ENCODE data around the gene RTN4RL2. TPM values are rescaled to one million over a fixed set of nuclear protein-coding genes. Genes with fewer than 3 reads are reported as not detected.

Gene RTN4RL2
- total and polyA plus RNA-seq, 4 donors = 0.20 to 4.3 (median 1.1) TPM; not detected in 1

DNA sequence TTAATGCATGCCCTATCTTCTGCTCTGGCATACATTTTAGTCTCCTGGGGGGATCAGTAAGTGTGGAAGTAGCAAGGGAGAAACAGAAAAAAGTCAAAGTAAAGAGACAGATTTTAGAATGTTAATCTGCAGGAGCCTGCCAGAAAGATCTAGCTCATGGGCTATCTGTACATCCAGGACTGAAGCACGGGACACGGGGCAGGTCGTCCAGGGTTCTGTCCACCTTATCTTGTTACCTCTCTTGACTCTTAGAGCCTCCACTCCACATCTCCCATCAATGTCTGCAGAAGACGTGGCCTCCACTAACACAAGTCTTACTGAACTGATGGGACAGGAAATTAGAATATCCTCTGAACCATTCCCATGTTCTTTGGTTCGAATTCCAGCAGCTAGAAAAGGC is 31.7 kb upstream of the RTN4RL2 start:
- WGBS, 2 donors = 93 to 95% methylated on average over 5 of the region's 5 CpGs
- Histone ChIP-seq H3K4me1 (ENCODE audit: control insufficient read depth in 1 of 2, insufficient read depth in 2 of 2, low read length in 2 of 2) (peaks cover 0 to 14% of the 10 kb centered on the region in 2 donors), H3K27ac (ENCODE audit: low read depth in 1 of 2, low read length in 2 of 2) (no peak overlapping the region), H3K36me3 (ENCODE audit: control insufficient read depth in 1 of 2, insufficient read depth in 2 of 2, low read length in 1 of 2) (no peaks in the 10 kb centered on the region), H3K27me3 (ENCODE audit: control insufficient read depth in 1 of 2, insufficient read depth in 2 of 2, low read length in 1 of 2) (no peaks in the 10 kb centered on the region), H3K4me3 (ENCODE audit: low read length in 2 of 2) (no peak overlapping the region), H3K9me3 (ENCODE audit: control insufficient read depth, low read length) (no peaks in the 10 kb centered on the region)
- ATAC-seq (ENCODE audit: low FRiP score) = no peak
- no peak for DNase-seq
- intact Hi-C loops (cut with DNase I) = loop anchor here in 1 of 2 donors (5.0 kb wide), 1 partner anchor 96 kb away; no protein-coding TSS in a partner anchor

DNA sequence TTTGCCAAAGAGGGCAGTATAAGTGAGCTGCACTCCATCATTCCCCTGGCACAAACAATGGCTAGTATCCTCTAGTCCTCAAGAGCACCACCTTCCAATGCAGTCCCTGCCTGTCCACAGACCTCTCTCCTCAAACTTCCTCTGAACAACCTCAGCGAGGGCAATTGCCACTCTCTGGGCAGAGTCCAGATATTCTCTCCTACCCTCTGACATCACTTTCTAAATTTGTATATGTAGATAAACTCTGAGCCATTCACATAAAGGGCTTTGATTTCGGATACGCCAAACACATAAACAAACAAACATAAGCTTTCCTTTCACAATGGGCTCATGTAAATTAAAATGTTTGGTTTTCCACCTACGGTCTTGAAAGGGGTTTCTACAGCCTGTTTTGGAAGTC is 30.4 kb upstream of the RTN4RL2 start:
- H3K27me3 ChIP-seq (ENCODE audit: control insufficient read depth in 1 of 2, insufficient read depth in 2 of 2, low read length in 1 of 2) = no peaks in the 10 kb centered on the region
- intact Hi-C loops (cut with DNase I) = loop anchor here in 1 of 2 donors (5.0 kb wide), 1 partner anchor 98 kb away; no protein-coding TSS in a partner anchor
- WGBS, 2 donors = 37 to 48% methylated on average over 4 of the region's 4 CpGs

DNA sequence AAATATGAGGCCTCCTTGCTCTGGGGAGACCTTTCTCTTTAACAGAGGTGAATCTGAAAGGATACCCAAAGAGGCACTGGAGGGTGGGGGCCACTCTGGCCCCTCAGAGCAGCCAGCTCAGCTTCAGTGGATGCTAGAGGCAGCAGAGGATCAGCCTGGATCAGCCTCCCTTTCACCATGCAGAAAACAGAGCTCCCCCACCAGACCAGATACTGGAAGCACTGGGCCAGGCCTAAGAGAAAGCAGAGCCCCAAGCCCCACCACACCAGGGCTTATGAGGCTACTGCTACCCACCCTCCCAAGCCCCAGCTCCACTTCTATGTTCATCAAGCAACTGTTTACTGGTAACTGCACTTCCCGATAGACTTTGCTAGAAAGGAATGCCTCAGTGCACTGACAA is 29.4 kb upstream of the RTN4RL2 start:
- intact Hi-C loops (cut with DNase I) = no loop called here
- 91 to 95% methylated on average over 1 of the region's 1 CpG for WGBS, 2 donors
- Histone ChIP-seq H3K27ac (ENCODE audit: low read depth in 1 of 2, low read length in 2 of 2) (no peak overlapping the region), H3K36me3 (ENCODE audit: control insufficient read depth in 1 of 2, insufficient read depth in 2 of 2, low read length in 1 of 2) (no peaks in the 10 kb centered on the region), H3K4me1 (ENCODE audit: control insufficient read depth in 1 of 2, insufficient read depth in 2 of 2, low read length in 2 of 2) (peaks cover 0 to 3% of the 10 kb centered on the region in 2 donors), H3K4me3 (ENCODE audit: low read length in 2 of 2) (no peak overlapping the region), H3K9me3 (ENCODE audit: control insufficient read depth, low read length) (no peaks in the 10 kb centered on the region), H3K27me3 (ENCODE audit: control insufficient read depth in 1 of 2, insufficient read depth in 2 of 2, low read length in 1 of 2) (no peaks in the 10 kb centered on the region)
- ATAC-seq (ENCODE audit: low FRiP score) = no peak
- DNase-seq = no peak

More for the DNA sequence above, 30.4 kb upstream of the RTN4RL2 start:
- Histone ChIP-seq H3K27ac (ENCODE audit: low read depth in 1 of 2, low read length in 2 of 2) (no peak overlapping the region), H3K9me3 (ENCODE audit: control insufficient read depth, low read length) (no peaks in the 10 kb centered on the region), H3K4me3 (ENCODE audit: low read length in 2 of 2) (no peak overlapping the region), H3K4me1 (ENCODE audit: control insufficient read depth in 1 of 2, insufficient read depth in 2 of 2, low read length in 2 of 2) (peaks cover 0 to 11% of the 10 kb centered on the region in 2 donors), H3K36me3 (ENCODE audit: control insufficient read depth in 1 of 2, insufficient read depth in 2 of 2, low read length in 1 of 2) (no peaks in the 10 kb centered on the region)
- no peak for DNase-seq
- ATAC-seq (ENCODE audit: low FRiP score) = no peak

DNA sequence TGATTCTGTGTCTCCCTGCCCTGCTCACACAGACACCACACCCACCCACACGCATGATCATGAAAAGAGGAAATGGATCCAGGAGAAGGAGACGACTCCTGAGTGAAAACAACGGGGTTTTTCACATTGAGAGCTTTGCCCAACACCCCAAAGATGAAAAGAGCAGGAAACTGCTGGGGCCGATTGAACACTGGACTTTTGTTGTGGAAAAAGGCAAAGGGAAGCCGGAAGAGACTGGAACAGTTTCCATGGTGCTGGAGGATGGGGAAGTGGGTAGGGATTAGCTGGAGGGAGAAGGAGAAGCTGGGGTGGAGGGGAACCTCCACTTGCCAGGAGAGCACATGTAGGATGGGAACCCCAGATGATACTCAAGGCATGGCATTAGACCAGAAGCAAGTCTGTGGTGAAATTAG is 28.2 kb upstream of the RTN4RL2 start:
- intact Hi-C loops (cut with DNase I) = no loop called here
- H3K27me3 ChIP-seq (ENCODE audit: control insufficient read depth in 1 of 2, insufficient read depth in 2 of 2, low read length in 1 of 2) = no peaks in the 10 kb centered on the region
- DNase-seq (peak in 1 of 2 donors; percentile 51), ATAC-seq (ENCODE audit: low FRiP score) (no peak)
- no peak overlapping the region for H3K27ac ChIP-seq (ENCODE audit: low read depth in 1 of 2, low read length in 2 of 2)
- H3K36me3 ChIP-seq (ENCODE audit: control insufficient read depth in 1 of 2, insufficient read depth in 2 of 2, low read length in 1 of 2) = no peaks in the 10 kb centered on the region
- no peaks in the 10 kb centered on the region for H3K4me1 ChIP-seq (ENCODE audit: control insufficient read depth in 1 of 2, insufficient read depth in 2 of 2, low read length in 2 of 2)
- 76 to 84% methylated on average over 5 of the region's 5 CpGs for WGBS, 2 donors
- H3K4me3 ChIP-seq (ENCODE audit: low read length in 2 of 2) = no peak overlapping the region
- no peaks in the 10 kb centered on the region for H3K9me3 ChIP-seq (ENCODE audit: control insufficient read depth, low read length)

DNA sequence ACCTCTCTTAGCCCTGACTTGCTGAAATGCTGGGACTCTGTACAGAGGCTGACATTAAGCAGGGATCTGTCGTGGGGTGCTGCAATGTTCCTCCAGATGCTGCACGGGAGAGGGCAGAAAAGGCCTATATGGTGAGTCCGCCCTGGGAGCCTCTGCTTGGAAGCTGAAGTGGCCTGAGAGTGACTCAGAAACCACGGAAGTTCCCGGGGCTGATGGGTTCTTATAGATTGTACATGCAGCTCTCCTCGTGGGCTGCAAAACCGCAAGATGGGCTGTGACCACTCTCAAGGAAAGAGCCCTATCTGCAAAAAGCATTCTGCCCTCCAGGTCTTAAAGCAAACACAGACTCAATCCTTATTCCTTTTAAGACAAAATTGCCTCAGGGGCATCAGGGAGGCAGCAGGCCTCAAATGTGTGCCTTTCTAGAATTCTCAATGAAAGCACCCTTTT is 27.6 kb upstream of the RTN4RL2 start:
- no peaks in the 10 kb centered on the region for H3K27me3 ChIP-seq (ENCODE audit: control insufficient read depth in 1 of 2, insufficient read depth in 2 of 2, low read length in 1 of 2)
- no peaks in the 10 kb centered on the region for H3K9me3 ChIP-seq (ENCODE audit: control insufficient read depth, low read length)
- WGBS, 2 donors = 69 to 82% methylated on average over 7 of the region's 7 CpGs
- no peak overlapping the region for H3K27ac ChIP-seq (ENCODE audit: low read depth in 1 of 2, low read length in 2 of 2)
- ATAC-seq (ENCODE audit: low FRiP score) = no peak
- no peaks in the 10 kb centered on the region for H3K4me1 ChIP-seq (ENCODE audit: control insufficient read depth in 1 of 2, insufficient read depth in 2 of 2, low read length in 2 of 2)
- intact Hi-C loops (cut with DNase I) = no loop called here
- no peaks in the 10 kb centered on the region for H3K36me3 ChIP-seq (ENCODE audit: control insufficient read depth in 1 of 2, insufficient read depth in 2 of 2, low read length in 1 of 2)
- no peak overlapping the region for H3K4me3 ChIP-seq (ENCODE audit: low read length in 2 of 2)
- peak in 1 of 2 donors; percentile 69 for DNase-seq

DNA sequence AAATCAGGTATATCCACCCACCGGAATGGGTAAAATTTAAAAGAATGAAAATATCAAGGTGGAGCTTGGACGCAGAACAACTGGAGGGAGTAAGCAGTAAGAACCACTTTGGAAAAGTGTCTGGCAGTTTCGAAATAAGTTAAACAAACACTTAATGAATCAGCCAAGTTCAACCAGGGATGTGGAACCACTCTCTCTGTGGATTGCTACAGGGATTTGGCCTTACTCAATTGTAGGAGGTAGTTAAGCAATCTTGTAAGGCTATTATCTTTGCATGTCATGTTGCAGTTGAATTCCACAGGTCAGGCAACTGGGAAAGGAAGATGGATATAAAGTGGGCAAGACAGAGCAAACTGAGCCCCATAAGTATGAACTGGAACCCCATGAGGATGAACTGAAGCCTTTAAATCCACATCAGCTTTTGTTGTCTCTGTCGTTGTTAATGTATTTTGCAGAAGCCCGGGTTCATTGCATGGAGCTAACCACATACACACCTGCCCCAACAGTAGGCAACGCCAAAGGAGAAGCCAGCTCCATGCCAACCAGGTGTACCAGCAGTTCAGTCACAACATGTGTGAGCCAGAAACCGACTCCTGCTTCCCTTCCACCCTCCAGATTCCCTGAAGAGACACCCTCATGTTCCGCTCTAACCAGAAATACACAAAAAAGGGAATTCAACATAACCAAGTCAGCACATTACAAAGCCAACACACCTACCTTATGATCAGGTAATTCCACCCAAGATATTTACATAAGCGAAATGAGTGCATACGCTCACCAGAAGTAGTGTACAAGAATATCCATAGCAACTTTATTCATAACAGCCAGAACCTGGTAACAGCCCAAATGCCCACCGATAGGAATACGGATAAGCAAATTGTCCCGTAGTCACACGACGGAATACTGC is 25.4 kb upstream of the RTN4RL2 start:
- 65 to 68% methylated on average over 15 of the region's 15 CpGs for WGBS, 2 donors
- no peak for DNase-seq
- no peaks in the 10 kb centered on the region for H3K9me3 ChIP-seq (ENCODE audit: control insufficient read depth, low read length)
- intact Hi-C loops (cut with DNase I) = loop anchor here in 1 of 2 donors (1.0 kb wide), 1 partner anchor 22 kb away; no protein-coding TSS in a partner anchor
- peak; percentile 83 for ATAC-seq (ENCODE audit: low FRiP score)
- H3K27ac ChIP-seq (ENCODE audit: low read depth in 1 of 2, low read length in 2 of 2) = no peak overlapping the region
- no peaks in the 10 kb centered on the region for H3K4me1 ChIP-seq (ENCODE audit: control insufficient read depth in 1 of 2, insufficient read depth in 2 of 2, low read length in 2 of 2)
- no peaks in the 10 kb centered on the region for H3K27me3 ChIP-seq (ENCODE audit: control insufficient read depth in 1 of 2, insufficient read depth in 2 of 2, low read length in 1 of 2)
- H3K36me3 ChIP-seq (ENCODE audit: control insufficient read depth in 1 of 2, insufficient read depth in 2 of 2, low read length in 1 of 2) = no peaks in the 10 kb centered on the region
- H3K4me3 ChIP-seq (ENCODE audit: low read length in 2 of 2) = no peak overlapping the region

DNA sequence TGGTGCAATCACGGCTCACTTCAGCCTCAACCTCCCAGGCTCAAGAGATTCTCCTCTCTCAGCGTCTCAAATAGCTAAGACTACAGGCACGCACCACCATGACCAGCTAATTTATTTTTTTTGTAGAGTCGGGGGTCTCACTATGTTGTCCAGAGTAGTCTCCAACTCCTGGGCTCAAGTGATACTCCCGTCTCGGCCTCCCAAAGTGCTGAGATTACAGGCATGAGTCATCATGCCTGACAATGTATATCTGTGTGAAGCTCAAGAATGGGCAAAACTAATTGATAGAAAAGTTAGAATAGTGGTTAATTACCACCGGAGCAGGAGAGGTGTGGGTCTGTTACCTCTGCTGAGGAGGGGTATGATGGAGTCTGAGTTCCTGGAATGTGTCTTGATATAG is 24.3 kb upstream of the RTN4RL2 start:
- Histone ChIP-seq H3K9me3 (ENCODE audit: control insufficient read depth, low read length) (no peaks in the 10 kb centered on the region), H3K4me1 (ENCODE audit: control insufficient read depth in 1 of 2, insufficient read depth in 2 of 2, low read length in 2 of 2) (no peaks in the 10 kb centered on the region), H3K27me3 (ENCODE audit: control insufficient read depth in 1 of 2, insufficient read depth in 2 of 2, low read length in 1 of 2) (no peaks in the 10 kb centered on the region), H3K27ac (ENCODE audit: low read depth in 1 of 2, low read length in 2 of 2) (no peak overlapping the region), H3K36me3 (ENCODE audit: control insufficient read depth in 1 of 2, insufficient read depth in 2 of 2, low read length in 1 of 2) (no peaks in the 10 kb centered on the region), H3K4me3 (ENCODE audit: low read length in 2 of 2) (no peak overlapping the region)
- DNase-seq (no peak), ATAC-seq (ENCODE audit: low FRiP score) (no peak)
- intact Hi-C loops (cut with DNase I) = no loop called here
- 87 to 91% methylated on average over 7 of the region's 7 CpGs for WGBS, 2 donors

DNA sequence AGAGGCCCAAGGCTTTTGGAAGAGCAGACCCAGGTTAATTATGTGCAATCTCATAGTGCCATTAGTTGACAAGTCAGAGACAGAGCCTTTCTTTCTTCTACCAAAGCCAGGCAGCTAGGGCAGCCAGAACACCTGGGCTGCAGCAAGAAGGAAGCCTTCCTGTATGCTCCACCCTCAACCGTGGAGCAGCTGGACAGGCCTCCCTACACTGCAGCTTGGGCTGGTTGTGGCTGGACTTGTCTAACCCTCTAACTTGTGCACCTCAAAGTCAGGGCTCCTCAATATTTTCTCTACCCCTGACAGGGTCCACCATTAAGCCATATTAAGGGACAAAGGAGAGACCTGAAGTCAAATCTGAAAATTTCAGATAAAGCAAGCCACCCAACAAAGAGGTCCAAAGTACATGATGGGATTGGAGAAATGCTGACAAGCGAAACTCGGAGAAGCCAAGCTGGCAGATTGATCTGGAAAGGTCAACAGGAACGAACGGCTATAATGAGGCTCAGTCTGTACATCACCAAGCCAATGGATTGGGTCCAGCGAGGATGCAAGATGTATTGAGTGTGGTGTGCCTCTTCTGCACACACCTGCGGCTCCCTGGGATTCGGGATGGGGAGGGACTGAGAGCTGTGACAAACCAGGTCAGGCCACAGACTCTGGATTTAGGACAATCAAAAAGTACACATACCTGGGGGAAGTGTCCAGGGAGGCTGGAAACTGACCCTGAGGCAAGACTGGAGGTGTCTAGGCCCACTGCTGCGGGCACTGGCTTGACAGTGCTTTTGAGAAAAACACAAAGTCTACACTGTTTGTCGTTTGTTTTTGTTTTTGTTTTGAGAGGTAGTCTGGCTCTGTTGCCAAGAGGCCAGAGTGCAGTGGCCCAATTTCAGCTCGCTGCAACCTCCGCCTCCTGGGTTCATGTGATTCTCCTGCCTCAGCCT is 21.7 kb upstream of the RTN4RL2 start:
- intact Hi-C loops (cut with DNase I) = no loop called here
- DNase-seq (no peak), ATAC-seq (ENCODE audit: low FRiP score) (no peak)
- no peaks in the 10 kb centered on the region for H3K36me3 ChIP-seq (ENCODE audit: control insufficient read depth in 1 of 2, insufficient read depth in 2 of 2, low read length in 1 of 2)
- no peaks in the 10 kb centered on the region for H3K4me1 ChIP-seq (ENCODE audit: control insufficient read depth in 1 of 2, insufficient read depth in 2 of 2, low read length in 2 of 2)
- H3K4me3 ChIP-seq (ENCODE audit: low read length in 2 of 2) = no peak overlapping the region
- 87 to 89% methylated on average over 12 of the region's 12 CpGs for WGBS, 2 donors
- no peak overlapping the region for H3K27ac ChIP-seq (ENCODE audit: low read depth in 1 of 2, low read length in 2 of 2)
- H3K9me3 ChIP-seq (ENCODE audit: control insufficient read depth, low read length) = no peaks in the 10 kb centered on the region
- H3K27me3 ChIP-seq (ENCODE audit: control insufficient read depth in 1 of 2, insufficient read depth in 2 of 2, low read length in 1 of 2) = no peaks in the 10 kb centered on the region
